GM21576 (cell line): ENCODE data around the gene ANKUB1.

ENCODE experiments used
- ATAC-seq: cut with Tn5 transposase; IDR thresholded peaks from one replicate; pipeline ENCODE4 v1.9.1; 2021; ENCODE audit warnings: mild to moderate bottlenecking, moderate library complexity; ENCODE audit not compliant: unreplicated experiment

The ANKUB1 gene

GRCh38 chr3:149810846-149811245 lies 18.5 kb upstream of the ANKUB1 start:
- no peak for ATAC-seq

- no peak for ATAC-seq
These were observed 17.3 kb upstream of the ANKUB1 start for GRCh38 chr3:149809699-149810098.

GRCh38 chr3:149808209-149808829 lies 16.0 kb upstream of the ANKUB1 start:
- peak; percentile 23 for ATAC-seq

GRCh38 chr3:149806171-149806778 lies 13.9 kb upstream of the ANKUB1 start:
- no peak for ATAC-seq

- no peak for ATAC-seq
These were observed 9.3 kb upstream of the ANKUB1 start for GRCh38 chr3:149801639-149802038.

GRCh38 chr3:149801195-149801594 lies 8.8 kb upstream of the ANKUB1 start:
- no peak for ATAC-seq

GRCh38 chr3:149800693-149801092 lies 8.3 kb upstream of the ANKUB1 start:
- no peak for ATAC-seq

- ATAC-seq, result no peak
These were observed 3.7 kb upstream of the ANKUB1 start for GRCh38 chr3:149796026-149796425.

GRCh38 chr3:149790698-149791097 lies 1.7 kb downstream of the ANKUB1 start:
- ATAC-seq, result no peak

GRCh38 chr3:149790268-149790667 lies 2.1 kb downstream of the ANKUB1 start:
- no peak for ATAC-seq

GRCh38 chr3:149784064-149784704 lies 8.2 kb downstream of the ANKUB1 start:
- no peak for ATAC-seq

GRCh38 chr3:149783576-149783975 lies 8.8 kb downstream of the ANKUB1 start:
- no peak for ATAC-seq

GRCh38 chr3:149781741-149782140 lies 10.6 kb downstream of the ANKUB1 start:
- no peak for ATAC-seq

- no peak for ATAC-seq
These were observed 11.1 kb downstream of the ANKUB1 start for GRCh38 chr3:149781211-149781610.

- no peak for ATAC-seq
These were observed 14.7 kb downstream of the ANKUB1 start for GRCh38 chr3:149777414-149778214.

- ATAC-seq, result no peak
These were observed 16.2 kb downstream of the ANKUB1 start for GRCh38 chr3:149776170-149776569.

- no peak for ATAC-seq
These were observed 19.5 kb downstream of the ANKUB1 start for GRCh38 chr3:149772861-149773260.

- no peak for ATAC-seq
These were observed 20.6 kb downstream of the ANKUB1 start for GRCh38 chr3:149771652-149772271.

GRCh38 chr3:149770246-149770645 lies 22.1 kb downstream of the ANKUB1 start:
- ATAC-seq, result no peak

GRCh38 chr3:149768704-149769103 lies 23.6 kb downstream of the ANKUB1 start:
- ATAC-seq, result no peak

GRCh38 chr3:149767720-149768119 lies 24.6 kb downstream of the ANKUB1 start:
- no peak for ATAC-seq
